ENCODE results near the gene PPP1R37.

DNA sequence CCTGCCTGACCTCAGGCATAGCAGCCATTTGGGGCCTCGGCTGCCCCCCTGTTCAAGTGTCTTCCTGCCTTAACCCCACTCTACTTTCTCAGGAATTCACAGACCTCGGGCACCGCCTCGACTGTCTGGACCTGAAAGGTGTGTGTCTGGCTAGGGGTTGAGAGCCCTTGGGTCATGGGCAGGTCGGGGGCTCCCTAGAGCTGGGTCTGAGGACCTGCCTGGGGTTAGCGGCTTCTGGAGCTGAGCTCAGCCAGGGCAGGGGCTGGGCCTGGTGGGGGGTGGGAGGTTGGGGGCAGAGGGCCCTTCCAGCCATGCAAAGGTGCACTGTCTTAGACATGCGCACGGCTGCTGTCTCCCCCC, 47.1 kb downstream of the PPP1R37 start:
- TF ChIP-seq, protein P1, sequence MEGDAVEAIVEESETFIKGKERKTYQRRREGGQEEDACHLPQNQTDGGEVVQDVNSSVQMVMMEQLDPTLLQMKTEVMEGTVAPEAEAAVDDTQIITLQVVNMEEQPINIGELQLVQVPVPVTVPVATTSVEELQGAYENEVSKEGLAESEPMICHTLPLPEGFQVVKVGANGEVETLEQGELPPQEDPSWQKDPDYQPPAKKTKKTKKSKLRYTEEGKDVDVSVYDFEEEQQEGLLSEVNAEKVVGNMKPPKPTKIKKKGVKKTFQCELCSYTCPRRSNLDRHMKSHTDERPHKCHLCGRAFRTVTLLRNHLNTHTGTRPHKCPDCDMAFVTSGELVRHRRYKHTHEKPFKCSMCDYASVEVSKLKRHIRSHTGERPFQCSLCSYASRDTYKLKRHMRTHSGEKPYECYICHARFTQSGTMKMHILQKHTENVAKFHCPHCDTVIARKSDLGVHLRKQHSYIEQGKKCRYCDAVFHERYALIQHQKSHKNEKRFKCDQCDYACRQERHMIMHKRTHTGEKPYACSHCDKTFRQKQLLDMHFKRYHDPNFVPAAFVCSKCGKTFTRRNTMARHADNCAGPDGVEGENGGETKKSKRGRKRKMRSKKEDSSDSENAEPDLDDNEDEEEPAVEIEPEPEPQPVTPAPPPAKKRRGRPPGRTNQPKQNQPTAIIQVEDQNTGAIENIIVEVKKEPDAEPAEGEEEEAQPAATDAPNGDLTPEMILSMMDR (IDR thresholded peaks at IDR 0.05; ENCODE audit: control extremely low read depth in 1 of 3, insufficient read depth in 1 of 3, low read depth in 1 of 3, low read length in 3 of 3), result no peak
- TF ChIP-seq CEBPB (IDR thresholded peaks at IDR 0.05; ENCODE audit: low read depth, low read length), result no peak
- TF ChIP-seq RFX5 (IDR thresholded peaks at IDR 0.05; ENCODE audit: borderline replicate concordance, low read depth, low read length), result no peak
- no peak for TF ChIP-seq CHD2 (IDR thresholded peaks at IDR 0.05; ENCODE audit: low read length)
- TF ChIP-seq POLR2A (IDR thresholded peaks at IDR 0.05; ENCODE audit: control extremely low read depth in 1 of 2, low read depth in 2 of 2, low read length in 2 of 2), result no peak
- no peak for TF ChIP-seq EZH2 (IDR thresholded peaks at IDR 0.05; ENCODE audit: low read depth, low read length, severe bottlenecking)
- TF ChIP-seq TCF12 (IDR thresholded peaks at IDR 0.05; ENCODE audit: low read depth, low read length), result no peak
- no peak for TF ChIP-seq HDAC2 (IDR thresholded peaks at IDR 0.05; ENCODE audit: borderline replicate concordance in 1 of 2, low read depth in 2 of 2, low read length in 2 of 2)
- TF ChIP-seq ZNF274 (IDR thresholded peaks at IDR 0.05; ENCODE audit: borderline replicate concordance, extremely low read depth, low read length), result no peak
- no peak for TF ChIP-seq SIX5 (IDR thresholded peaks at IDR 0.05; ENCODE audit: low read depth, low read length)
- TF ChIP-seq, protein P2, sequence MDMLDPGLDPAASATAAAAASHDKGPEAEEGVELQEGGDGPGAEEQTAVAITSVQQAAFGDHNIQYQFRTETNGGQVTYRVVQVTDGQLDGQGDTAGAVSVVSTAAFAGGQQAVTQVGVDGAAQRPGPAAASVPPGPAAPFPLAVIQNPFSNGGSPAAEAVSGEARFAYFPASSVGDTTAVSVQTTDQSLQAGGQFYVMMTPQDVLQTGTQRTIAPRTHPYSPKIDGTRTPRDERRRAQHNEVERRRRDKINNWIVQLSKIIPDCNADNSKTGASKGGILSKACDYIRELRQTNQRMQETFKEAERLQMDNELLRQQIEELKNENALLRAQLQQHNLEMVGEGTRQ (IDR thresholded peaks at IDR 0.05; ENCODE audit: low read length), result no peak
- TF ChIP-seq EP300 (IDR thresholded peaks at IDR 0.05; ENCODE audit: borderline replicate concordance in 1 of 2, low read depth in 2 of 2, low read length in 2 of 2), result no peak
- no peak for TF ChIP-seq SP2 (IDR thresholded peaks at IDR 0.05; ENCODE audit: low read length)
